Tibial artery (tissue), 4 donors: Measurements from ENCODE around the gene EPHA10.
A peak's percentile ranks its signal among the peaks of the same experiment; 100 is the strongest.

Experiments used
- DNase-seq, 2 donors: peaks; one replicate each; pipeline ENCODE4 v3.0.0-alpha.2; 2019
- H3K27ac ChIP-seq, 2 donors: fragments of 200-600 bp; sonication (generic) in 1 of 2; 1 replicate in 1 of 2; 2 replicates in 1 of 2; pipeline ENCODE4 v1.5.1; 2018 to 2019; ENCODE audit warnings: mild to moderate bottlenecking in 1 of 2
- H3K27me3 ChIP-seq, 2 donors: fragments of 200-600 bp; sonication (generic) in 1 of 2; one replicate each; pipeline versions ENCODE4 v1.5.1 to v1.6.0; 2016 to 2019
- H3K36me3 ChIP-seq, 3 donors: fragments of 200-600 bp; sonication (generic) in 2 of 3; one replicate each; pipeline ENCODE4 v1.5.1; 2016 to 2019; ENCODE audit warnings: mild to moderate bottlenecking in 2 of 3
- H3K4me1 ChIP-seq, 4 donors: fragments of 200-600 bp; sonication (generic) in 2 of 4; 1 replicate in 3 of 4; 2 replicates in 1 of 4; pipeline ENCODE4 v1.5.1; 2016 to 2019
- H3K4me3 ChIP-seq, 2 donors: fragments of 200-600 bp; sonication (generic) in 1 of 2; 1 replicate in 1 of 2; 2 replicates in 1 of 2; pipeline ENCODE4 v1.5.1; 2018 to 2019; ENCODE audit warnings: mild to moderate bottlenecking in 2 of 2
- H3K9me3 ChIP-seq, 3 donors: fragments of 200-600 bp; sonication (generic) in 1 of 3; one replicate each; pipeline ENCODE4 v1.5.1; 2016 to 2019
- CTCF ChIP-seq, 2 experiments: fragments of 200-600 bp in 1 of 2; fragments of 450-650 bp in 1 of 2; IDR thresholded peaks; one replicate each; pipeline ENCODE4 v1.5.1; 2017 to 2019; ENCODE audit warnings: antibody characterized with exemption in 2 of 2, mild to moderate bottlenecking in 1 of 2, moderate library complexity in 1 of 2
- intact Hi-C: fragments of 100-400 bp; cut with DNase I; formaldehyde crosslinking; loops from one replicate; pipeline ENCODE4 v1.15.0; 2023; ENCODE audit warnings: low total_unique reads

EPHA10 gene

GRCh38 chr1:37677808-37678207, 87.1 kb downstream of the EPHA10 start:
- Histone ChIP-seq H3K4me3 (no peak overlapping the region), H3K4me1 (peaks cover 0 to 16% (median 7%) of the 10 kb centered on the region in 4 donors), H3K27me3 (no peaks in the 10 kb centered on the region), H3K9me3 (no peaks in the 10 kb centered on the region), H3K36me3 (peaks cover 2 to 6% (median 3%) of the 10 kb centered on the region in 3 donors), H3K27ac (no peak overlapping the region)
- intact Hi-C loops, result no loop called here
- TF ChIP-seq CTCF (IDR thresholded peaks at IDR 0.05), result no peak
- peak in 1 of 2 donors; percentile 7 for DNase-seq

GRCh38 chr1:37677143-37677439, 87.8 kb downstream of the EPHA10 start:
- intact Hi-C loops, result no loop called here
- Histone ChIP-seq H3K4me1 (peaks cover 0 to 16% (median 7%) of the 10 kb centered on the region in 4 donors), H3K27ac (no peak overlapping the region), H3K4me3 (no peak overlapping the region), H3K9me3 (no peaks in the 10 kb centered on the region), H3K27me3 (no peaks in the 10 kb centered on the region), H3K36me3 (no peaks in the 10 kb centered on the region)
- no peak for TF ChIP-seq CTCF (IDR thresholded peaks at IDR 0.05)
- peak in 1 of 2 donors; percentile 5 for DNase-seq

GRCh38 chr1:37676281-37677142, 88.4 kb downstream of the EPHA10 start:
- DNase-seq, result peak in 1 of 2 donors; percentile 33
- H3K36me3 ChIP-seq, result no peaks in the 10 kb centered on the region
- H3K27me3 ChIP-seq, result peaks cover 0 to 2% of the 10 kb centered on the region in 2 donors
- H3K27ac ChIP-seq, result peak overlapping the region; percentile 35 to 58
- H3K4me3 ChIP-seq, result peak overlapping the region in 1 of 2 donors; percentile 8
- TF ChIP-seq CTCF (IDR thresholded peaks at IDR 0.05), result no peak
- peaks cover 0 to 16% (median 7%) of the 10 kb centered on the region in 4 donors for H3K4me1 ChIP-seq
- intact Hi-C loops, result no loop called here
- no peaks in the 10 kb centered on the region for H3K9me3 ChIP-seq

GRCh38 chr1:37673920-37674319, 91.0 kb downstream of the EPHA10 start:
- Histone ChIP-seq H3K36me3 (no peaks in the 10 kb centered on the region), H3K27ac (no peak overlapping the region), H3K9me3 (no peaks in the 10 kb centered on the region), H3K27me3 (peaks cover 0 to 19% of the 10 kb centered on the region in 2 donors), H3K4me3 (no peak overlapping the region), H3K4me1 (peaks cover 0 to 16% (median 7%) of the 10 kb centered on the region in 4 donors)
- intact Hi-C loops, result no loop called here
- DNase-seq, result no peak
- TF ChIP-seq CTCF (IDR thresholded peaks at IDR 0.05), result no peak

- intact Hi-C loops, result no loop called here
- peaks cover 0 to 16% (median 7%) of the 10 kb centered on the region in 4 donors for H3K4me1 ChIP-seq
Measured at GRCh38 chr1:37672136-37672870, 92.6 kb downstream of the EPHA10 start.

More at GRCh38 chr1:37672136-37672870, 92.6 kb downstream of the EPHA10 start:
- H3K36me3 ChIP-seq, result no peaks in the 10 kb centered on the region
- peaks cover 0 to 23% of the 10 kb centered on the region in 2 donors for H3K27me3 ChIP-seq
- H3K27ac ChIP-seq, result no peak overlapping the region
- DNase-seq, result no peak
- TF ChIP-seq CTCF (IDR thresholded peaks at IDR 0.05), result no peak
- H3K4me3 ChIP-seq, result no peak overlapping the region
- H3K9me3 ChIP-seq, result no peaks in the 10 kb centered on the region
